HTR-8/SVneo (cell line): Measurements from ENCODE around the gene DEXI.
"Not testable (repeated sequence)": the region's sequence is repeated elsewhere in the genome, so short reads cannot be mapped to it uniquely, and the experiment has no call there.

Source experiments
- DNase-seq: peaks from one replicate; pipeline ENCODE4 v3.0.0; 2011; ENCODE audit warnings: low spot score, mixed read lengths; ENCODE audit not compliant: insufficient read length
- FAIRE-seq: peaks from 2 replicates; lab custom pipeline; 2011; peaks lifted over from hg19 to GRCh38; lab: Jason Lieb, UNC

DEXI gene

DNA sequence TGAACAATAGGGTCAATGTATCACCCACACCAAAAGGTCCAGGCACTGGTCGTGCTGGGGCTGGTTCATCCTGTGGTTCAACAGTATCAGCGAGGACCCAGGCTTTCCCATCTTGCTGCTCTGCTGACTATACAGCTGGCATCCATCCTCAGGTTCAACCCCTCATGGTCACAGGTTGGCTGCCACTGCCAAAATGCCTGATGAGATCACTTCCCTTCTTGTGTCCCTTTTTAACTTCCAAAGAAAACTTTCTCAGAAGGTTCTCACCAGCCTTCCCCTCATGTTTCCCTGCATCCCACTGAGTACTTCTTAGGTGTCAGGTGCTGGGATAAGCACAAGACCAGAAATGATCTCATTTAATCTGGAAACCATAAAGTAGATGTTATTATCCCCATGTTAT lies 27.8 kb upstream of the DEXI start:
- no peak for DNase-seq
- no peak for FAIRE-seq

DNA sequence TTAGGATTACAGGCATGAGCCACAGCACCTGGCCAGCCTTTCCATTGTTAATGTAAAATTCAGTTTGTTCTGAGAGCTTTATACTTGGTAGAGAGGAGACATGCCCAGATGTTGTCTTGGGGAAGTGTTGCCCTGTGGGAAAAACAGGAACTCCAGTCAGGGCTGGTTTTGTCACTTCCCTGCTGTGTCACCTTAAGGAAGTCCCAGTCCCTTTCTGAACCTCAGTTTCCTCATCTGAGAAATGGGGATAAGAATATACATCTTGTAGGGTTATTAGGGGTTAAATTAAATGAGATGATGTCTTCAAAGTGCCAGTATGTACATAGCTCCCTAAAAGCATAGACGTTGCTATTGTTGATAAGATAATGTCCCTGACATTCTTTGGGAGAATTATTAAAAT lies 27.3 kb upstream of the DEXI start:
- DNase-seq (no peak), FAIRE-seq (no peak)

DNA sequence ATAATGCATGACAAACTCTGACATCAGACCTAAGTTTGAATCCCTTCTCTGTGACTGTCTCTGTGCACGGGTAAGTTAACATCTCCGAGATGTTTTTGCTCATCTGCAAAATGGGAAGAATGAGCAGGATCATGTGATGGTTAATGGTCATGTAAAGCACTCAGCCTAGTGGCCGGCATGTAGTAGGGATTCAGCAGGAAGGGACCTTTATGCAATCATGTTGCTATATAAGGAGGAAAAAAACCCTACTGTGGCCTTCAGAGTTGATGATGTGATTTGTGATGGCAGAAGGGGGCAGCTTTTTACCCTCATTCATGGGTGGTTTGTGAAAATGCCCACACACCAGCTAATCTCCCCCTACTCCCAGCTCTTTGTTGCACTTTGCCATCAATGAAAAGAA lies 26.2 kb upstream of the DEXI start:
- FAIRE-seq, result no peak
- no peak for DNase-seq

DNA sequence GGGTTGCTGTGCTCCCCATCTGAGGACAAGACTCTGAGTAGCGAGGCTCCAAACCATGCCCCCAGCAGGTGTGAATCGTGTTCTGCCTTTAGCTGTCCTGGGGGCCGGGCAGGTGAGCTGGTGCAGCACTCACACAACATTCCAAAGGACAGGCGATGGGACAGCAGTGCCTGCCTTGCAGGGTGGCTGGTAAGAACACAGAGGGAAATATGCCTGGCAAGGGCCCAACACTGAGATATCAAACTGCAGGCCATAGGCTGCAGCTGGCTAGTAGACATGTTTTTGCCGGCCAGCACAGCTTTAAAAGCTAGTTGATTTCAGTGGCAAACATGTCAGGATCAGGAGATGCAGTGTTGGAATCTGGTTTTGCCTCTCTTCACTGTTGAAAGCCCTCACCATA lies 25.7 kb upstream of the DEXI start:
- no peak for FAIRE-seq
- DNase-seq, result no peak

DNA sequence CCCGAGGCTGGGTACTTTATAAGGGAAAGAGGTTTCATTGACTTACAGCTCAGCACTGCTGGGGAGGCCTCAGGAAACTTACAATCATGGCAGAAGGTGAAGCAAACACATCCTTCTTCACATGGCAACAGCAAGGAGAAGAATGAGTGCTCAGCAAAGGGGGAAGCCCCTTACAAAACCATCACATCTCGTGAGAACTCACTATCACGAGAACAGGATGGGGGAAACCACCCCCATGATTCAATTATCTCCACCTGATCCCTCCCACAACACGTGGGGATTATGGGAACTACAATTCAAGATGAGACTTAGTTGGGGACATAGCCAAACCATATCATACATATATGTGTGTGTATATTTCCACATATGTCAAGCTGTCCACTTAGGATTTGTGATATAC lies 24.3 kb upstream of the DEXI start:
- not testable (repeated sequence) for FAIRE-seq, DNase-seq

DNA sequence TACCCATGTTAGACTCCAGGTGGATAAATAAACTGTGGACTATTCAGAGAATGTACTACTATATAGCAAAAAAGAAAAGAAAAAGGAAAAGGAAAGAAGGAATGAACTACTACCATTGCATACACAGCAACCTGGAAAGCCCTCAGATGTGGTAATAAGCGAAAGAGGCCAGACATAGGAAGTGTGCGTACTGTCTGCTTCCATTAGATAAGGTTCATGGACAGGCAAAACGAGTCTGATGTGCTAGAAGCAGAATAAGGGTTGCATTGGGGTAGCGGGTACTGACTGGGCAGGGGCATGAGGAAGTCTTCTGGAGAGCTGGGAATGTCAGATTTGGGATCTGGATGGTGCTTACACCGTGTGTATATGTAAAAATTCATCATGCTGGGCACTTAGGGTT lies 23.9 kb upstream of the DEXI start:
- no peak for FAIRE-seq
- no peak for DNase-seq

DNA sequence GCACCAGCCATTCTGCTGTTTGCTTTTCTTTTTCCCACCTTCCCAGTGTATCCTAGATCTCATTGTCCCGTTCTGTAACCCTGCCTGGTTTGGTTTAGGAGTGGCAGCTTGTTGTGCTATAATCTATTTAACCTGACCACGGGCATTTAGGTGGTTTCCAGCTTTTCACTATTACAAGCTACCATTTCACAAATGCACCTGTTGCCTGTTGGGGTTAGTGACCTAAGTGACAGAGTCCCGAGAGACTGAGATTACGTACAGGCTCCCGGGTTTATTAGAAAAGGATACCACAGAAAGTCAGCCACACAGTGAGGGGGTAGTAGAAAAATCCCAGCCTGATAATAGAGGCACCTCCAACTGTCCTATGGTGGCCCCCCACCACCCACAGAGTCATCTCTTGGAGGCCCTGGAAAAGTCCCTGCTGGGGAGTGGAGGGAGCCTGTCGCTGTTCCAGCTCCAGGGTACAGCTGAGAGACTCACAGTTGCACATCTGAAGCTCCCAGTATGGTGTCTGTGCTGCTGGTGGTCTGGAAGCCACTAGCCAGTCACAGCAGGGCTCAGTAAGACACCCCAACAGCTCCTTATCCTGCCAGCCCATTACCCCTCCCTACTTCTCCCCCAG lies 23.3 kb upstream of the DEXI start:
- FAIRE-seq (no peak), DNase-seq (no peak)

DNA sequence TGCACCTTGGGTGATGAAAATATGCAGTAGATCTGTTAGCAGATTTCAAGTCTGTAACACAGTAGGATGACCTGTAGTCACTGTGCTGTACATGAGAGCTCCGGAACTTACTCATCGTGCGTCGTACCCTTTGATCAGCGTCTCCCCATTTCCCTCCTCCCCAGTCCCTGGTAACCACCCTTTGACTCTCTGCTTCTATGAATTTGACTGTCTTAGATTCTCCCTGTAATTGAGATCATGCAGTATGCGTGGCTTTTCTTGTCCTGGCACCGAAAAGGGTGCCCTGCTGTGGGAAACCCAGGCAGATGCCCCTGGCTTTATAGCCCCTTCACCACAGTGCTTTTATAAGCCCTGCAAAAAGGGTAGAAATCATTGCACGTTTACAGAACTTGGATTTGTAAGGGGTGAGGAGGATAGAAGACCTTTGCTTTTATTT lies 22.6 kb upstream of the DEXI start:
- FAIRE-seq (no peak), DNase-seq (no peak)

DNA sequence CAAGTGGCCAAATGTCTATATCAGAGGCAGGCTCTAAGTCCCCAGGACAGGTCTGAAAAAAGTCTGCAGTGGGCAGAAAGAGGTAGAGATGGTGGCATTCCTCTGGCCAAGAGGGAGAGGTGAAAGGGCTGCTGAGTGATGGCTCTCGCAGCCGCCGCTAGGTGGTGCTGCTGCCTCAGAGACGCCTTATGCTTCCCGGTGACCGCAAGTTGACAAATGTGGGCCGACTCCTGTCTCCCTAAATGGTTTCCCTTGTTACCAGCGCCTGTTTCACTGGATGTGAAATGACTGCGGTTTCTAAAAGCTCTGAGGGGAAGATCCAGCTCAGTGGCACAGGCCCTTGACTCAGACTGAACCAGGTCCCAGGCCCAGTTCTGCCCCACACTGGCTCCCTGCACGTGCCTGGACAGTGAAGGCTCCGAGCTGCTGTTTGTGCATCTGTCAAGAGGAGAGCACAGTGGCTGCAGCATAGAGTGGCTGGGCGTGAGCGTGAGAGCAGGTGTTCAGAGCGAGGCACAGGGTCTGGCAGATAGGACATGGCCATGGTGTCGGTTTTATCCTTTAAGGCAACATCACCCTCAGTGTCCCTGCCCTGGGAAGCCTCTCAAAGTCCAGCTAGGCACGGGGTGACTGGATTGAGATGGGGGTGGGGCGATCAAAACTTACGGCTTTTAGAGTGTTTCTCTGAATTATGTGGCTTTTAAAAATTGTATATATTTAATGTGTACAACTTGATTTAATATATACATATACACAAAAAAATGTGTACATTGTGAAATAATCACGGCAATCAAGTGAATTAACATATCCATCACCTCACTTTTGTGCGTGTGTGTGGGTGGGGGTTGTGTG lies 22.0 kb upstream of the DEXI start:
- peak; percentile 88 for DNase-seq
- peak; percentile 13 for FAIRE-seq

DNA sequence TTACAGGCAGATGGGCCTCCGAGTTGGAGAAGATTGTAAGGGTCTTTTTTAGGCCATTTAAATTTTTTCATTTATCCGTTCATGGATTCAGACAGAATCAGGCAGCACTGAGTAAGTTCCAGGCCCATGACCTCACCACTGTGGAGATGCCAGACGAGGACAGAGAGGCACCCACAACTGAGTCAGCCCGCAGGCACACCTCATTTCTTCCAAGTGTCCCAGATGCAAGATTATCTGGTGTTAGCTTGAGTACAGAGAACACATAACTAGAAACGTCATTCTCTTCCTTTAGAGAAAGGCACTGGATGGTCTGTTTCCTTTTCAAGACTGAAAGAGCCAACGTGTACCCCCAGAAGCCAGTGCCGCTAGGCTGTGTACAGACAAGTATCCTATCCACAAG lies 19.0 kb upstream of the DEXI start:
- DNase-seq, result no peak
- no peak for FAIRE-seq

DNA sequence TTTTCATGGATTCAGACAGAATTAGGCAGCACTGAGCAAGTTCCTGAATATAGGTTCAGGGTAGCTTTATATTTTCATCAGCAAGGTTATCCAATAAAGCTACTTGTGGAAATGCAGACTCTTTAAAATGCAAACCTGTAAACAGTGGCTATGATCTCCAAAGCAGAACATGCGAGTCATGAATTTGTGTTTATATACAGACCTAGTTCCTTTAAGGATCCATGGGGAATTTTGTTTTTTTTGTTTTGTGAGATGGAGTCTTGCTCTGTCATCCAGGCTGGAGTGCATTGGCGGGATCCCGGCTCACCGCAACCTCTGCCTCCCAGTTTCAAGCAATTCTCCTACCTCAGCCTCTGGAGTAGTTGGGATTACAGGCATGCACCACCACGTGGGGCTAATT lies 16.9 kb upstream of the DEXI start:
- FAIRE-seq (no peak), DNase-seq (no peak)

DNA sequence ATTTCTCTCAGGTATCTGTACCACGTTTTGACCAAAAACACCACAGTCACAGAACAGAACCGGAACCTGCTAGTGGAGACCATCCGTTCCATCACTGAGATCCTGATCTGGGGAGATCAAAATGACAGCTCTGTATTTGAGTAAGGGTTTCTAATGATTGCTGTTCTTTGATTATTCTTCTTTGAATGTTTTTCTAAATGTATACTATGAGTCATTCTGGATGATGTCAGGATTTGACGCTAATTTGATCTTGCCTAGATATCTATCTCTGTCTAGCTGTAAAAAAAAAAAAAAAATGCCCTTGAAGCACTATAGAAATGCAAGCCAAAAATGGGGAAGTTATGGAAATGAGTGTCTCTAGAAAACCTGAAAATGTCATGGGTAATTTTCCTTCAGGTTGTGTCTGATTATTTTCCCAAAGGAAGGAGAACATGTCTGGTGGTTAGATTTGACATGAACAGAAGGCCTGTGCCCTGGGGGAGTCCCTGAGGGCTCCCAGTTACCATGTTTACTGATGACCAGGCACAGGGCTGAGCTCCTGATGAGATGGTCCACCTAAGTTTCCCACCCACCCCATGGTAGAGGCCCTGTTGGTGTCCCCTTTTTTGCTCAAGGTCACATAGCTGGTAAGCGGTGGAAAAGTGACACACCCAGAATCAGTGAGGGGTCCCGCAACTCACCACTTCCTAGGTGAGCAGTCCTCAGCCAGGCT lies 15.7 kb upstream of the DEXI start:
- DNase-seq (no peak), FAIRE-seq (no peak)

DNA sequence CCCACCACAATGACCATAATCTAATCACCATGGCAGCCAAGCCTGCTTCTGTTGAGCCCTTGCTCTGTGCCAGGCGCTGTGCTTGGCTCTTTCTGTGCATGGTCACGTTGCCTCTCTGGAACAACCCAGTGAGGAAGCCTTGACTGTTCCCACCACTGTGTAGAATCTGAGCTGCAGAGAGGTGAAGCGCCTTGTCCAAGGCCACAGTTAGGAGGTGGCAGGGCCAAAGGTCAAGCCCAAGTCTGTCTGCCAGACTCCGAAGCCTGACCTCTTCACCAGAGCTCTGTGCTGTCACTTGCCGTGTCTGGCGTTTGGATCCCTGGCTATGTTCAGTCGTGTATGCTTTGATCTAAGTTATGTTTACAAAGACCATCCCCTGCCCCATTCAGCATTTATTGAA lies 12.6 kb upstream of the DEXI start:
- no peak for DNase-seq
- FAIRE-seq, result no peak

DNA sequence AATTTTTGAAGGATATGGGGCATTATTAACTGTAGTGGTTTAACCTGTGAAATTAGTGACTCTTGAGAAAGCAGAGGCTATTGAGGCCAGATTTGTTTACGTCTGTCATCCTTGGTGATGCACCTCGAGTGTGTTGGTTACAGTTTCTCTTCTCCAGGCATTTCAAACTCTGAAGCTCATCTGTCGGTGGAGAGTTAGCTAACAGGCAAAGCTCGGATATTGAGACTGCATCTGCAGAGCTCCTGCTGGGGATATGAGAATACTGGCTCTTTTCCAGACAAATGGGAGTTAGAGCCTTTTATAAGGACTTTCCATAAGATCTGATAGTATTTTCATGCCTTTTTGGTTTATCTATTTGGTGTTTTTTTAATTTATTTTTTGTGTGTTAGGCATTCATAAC lies 8.8 kb upstream of the DEXI start:
- no peak for FAIRE-seq
- DNase-seq, result no peak

DNA sequence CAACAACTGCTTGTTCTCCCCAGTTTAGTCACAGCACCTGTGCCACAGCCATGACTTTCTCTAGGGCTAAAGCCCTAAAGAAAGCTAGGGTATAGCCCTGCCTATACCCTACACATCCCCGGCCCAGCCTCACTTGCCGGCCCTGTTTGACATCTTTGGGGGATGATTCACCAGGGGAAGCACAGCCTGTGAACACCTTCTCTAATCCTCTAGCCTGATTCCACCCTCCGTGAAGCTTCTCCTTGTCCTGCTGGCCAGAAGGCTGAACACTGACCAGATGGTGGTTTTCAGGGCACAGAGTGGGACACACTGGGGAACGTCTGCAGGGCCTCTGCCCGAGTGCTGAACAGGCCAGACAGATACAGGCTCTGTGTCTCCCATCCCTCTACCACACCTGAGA lies 8.1 kb upstream of the DEXI start:
- FAIRE-seq, result no peak
- no peak for DNase-seq

DNA sequence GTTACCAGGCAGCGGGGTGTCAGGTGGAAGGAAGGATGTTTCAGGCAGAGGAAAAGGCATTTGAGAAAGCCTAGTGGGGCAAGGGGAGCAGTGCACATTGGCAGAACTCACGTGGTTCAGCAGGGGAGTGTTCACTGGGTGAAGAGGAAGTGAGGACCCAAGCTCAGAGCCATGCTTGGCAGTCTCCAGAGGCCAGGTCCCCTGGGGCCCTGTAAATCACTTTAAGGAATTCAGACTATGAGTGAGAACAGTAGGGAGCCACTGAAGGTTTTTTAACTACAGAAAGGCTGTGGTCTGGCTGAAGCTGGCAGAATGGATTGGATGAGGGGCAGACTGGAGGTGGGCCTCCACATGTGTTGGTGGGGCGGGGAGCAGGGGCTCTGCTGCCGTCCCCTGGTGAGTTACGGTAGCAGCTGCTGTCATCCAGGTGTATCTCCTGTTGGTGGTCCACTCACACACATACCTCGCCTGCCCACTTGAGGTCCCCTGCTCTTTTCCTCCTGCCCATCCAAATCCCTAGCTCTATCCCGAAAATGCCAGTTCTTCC lies 7.2 kb upstream of the DEXI start:
- no peak for DNase-seq
- no peak for FAIRE-seq

DNA sequence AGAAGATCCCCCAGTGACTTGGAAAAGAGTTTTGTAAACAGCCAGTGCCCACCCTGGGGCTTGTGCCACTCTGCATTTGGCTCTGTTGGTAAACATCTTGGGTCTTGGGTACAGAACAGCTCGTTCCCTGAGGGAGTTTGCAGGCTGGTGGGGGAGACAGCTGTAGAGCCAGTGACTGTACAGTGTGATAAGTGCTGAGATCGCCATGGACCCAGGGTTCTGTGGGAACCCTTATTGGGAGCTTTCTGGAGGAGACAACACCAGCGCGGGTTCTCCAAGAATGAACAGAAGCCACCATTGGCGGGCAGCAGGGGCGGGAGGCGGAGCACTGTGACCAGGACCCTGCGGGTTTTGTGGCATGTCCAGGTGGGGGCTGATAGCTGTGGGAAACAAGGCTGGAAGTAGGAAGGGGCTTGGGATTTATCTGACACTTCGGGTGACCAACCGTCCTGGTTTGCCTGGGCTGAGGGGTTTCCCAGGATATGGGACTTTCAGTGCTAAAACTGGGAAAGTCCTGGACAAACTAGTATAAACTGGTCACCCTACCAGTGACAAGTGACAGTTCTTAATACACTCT lies 5.0 kb upstream of the DEXI start:
- DNase-seq (no peak), FAIRE-seq (no peak)

DNA sequence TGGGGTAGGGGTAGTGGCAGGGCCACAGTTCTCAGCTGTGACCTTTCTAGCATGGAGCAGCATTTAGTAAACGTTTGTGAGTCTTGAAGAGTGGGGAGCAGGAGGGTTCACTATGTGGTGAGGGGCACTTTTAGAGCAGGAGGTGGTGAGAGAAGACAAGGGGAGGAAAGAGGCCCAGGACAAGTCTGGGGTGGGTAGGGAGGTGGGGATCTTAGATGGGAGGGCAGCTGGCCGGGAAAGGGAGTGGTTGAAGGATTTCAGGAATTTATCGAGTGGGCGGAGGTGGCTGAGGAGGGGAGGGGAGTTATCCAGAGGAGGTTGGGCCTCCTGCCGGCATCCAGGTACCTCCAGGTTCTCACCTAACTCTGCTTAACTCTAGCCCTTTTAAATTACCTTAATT lies 4.0 kb upstream of the DEXI start:
- FAIRE-seq, result no peak
- no peak for DNase-seq

DNA sequence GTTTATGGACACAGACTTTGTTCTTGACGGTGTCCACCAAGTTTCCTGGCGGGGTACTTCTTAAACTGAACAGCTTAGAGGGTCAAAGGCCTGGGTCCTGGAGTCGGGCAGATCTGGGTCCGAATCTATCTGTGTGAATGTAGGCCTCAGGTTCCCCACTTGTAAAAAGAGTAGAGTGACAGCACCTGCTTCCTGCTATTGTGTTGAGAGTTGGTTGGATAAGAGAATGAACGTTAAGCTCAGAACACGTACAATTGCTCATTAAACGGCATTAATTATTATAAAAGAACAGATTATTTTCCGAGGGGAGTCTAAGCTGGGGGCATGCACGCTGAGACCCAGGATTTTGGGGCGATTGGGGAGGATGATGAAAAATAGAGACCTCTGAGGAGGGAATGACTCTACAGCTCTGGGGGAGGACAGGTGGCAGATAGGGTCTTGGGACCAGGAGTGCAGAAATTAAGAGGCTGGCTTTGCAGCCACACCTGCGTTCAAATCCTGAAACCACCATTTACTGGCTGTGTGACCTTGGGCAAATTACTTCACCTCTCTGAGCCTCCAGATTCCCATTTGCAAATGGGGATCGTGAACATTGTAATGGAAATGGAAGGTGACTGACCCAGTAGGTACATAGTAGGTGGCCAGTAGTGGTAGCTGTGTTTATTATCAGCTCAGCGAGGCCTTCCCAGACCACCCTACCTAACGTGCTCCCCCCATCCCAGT lies 3.0 kb upstream of the DEXI start:
- DNase-seq, result no peak
- no peak for FAIRE-seq
